GM10266 (cell line): ENCODE results near the gene DUSP22.

ENCODE experiments used
- DNase-seq: peaks from one replicate; pipeline ENCODE4 v3.0.0; 2012; ENCODE audit errors: extremely low spot score
- CTCF ChIP-seq: IDR thresholded peaks from 2 replicates; pipeline ENCODE4 v1.5.1; 2012; ENCODE audit warnings: mild to moderate bottlenecking, low read depth; ENCODE audit not compliant: control insufficient read depth, insufficient read depth; ENCODE audit errors: missing control alignments

Gene DUSP22

DNA sequence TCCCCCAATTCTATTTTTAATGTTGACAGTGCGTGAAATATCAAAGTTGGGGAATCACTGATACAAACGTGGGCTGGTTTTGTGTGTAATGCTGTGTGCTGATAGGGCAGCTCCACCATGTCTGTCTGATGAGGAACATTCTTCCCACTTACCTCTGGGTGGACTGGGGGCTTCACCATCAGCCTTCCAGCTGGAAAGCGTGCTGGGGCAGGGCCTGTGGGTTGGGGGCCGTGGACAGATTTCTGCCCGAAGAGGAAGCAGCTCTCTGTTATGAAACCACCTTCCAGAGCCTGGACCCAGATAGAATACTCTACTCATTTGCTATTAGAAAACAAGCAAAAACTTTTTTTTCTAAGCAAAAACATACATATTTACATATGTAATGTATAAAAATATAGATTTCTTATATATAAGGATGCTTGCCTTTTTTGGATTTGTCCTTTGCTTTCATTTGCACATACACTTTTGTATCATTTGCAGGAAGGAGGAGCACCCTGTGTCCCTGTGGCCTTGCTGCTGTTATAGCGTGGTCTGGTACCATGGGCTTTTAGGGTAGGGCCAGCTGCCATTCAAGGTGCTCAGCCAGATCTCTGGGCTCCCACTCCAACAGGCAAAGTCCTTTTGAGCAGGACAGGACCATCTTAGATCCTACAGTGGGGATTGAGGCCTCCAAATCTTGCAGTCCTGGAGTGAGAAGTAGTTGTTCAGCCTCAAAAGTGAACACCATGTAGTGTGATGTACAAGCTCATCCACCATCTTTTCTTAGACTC is 48.1 kb downstream of the DUSP22 start:
- no peak for DNase-seq
- TF ChIP-seq CTCF, result no peak

DNA sequence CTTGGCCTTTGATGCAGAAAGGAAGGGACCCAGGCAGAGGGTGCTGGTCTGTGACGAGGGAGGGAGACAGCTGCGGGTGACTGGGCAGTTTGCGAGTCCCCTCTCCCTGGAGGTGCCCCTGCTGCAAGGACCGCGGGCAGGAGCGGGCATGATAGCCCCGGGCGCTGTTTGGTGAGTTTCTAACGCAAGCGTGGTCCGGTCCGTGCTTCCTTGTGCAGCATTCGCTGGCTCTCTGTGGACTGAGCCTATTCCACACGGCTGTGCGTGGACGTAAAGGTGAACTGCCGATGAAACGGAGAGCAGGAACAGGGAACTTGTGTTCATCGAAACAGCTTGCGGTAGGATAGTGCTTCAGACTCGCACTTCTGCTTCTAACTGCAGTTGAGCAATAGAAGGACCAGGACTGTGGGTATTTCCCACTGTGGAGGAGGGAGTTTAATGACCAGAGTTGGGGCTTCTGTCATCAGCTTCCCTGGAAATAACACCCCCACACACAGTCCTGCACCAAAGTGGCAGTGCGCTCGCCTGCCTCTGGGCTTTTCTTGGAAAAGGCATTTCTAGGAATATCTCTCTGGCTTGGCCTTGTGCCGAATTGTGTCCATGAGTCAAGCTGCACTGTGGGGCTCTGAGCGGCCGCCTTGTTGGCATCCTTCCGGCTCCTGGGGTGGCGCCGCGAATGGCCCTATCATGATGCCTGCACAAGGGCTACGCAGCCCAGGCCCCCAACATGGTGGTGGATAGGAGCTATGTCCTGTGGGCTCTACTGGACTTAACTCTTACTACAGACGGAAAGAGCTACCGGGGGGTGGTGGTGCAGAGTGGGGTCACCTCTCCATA is 48.9 kb downstream of the DUSP22 start:
- TF ChIP-seq CTCF, result no peak
- peak; percentile 60 for DNase-seq

- no peak for TF ChIP-seq CTCF
- peak; percentile 70 for DNase-seq
Observed at GRCh38 chr6:341914-342831, 49.9 kb downstream of the DUSP22 start.

DNA sequence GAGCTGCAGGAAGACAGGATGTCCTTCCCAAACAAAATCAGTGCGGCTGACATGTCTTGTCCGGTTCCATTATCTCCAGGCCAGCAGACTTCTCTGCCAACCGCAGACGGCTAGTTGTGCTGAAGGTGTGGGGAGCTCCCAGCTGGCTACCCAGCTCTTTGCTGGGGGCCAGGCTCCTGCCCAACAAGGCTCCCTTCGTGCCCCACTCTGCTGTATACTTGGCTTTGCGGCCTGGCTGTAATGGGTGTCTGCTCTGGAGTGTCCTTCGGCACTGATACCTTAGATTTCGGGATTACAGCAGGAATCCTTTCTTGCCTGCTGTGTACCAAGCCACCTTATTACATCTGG is 50.5 kb downstream of the DUSP22 start:
- no peak for DNase-seq
- TF ChIP-seq CTCF, result no peak

- TF ChIP-seq CTCF, result no peak
- no peak for DNase-seq
Observed at GRCh38 chr6:343226-343935, 51.1 kb downstream of the DUSP22 start.

- no peak for TF ChIP-seq CTCF
- DNase-seq, result no peak
Observed at GRCh38 chr6:343960-344815, 51.9 kb downstream of the DUSP22 start.
